ENCODE measurements around the gene ERG. TPM values are rescaled to one million over a fixed set of nuclear protein-coding genes. Genes with fewer than 3 reads are reported as not detected.

The ERG gene
- total RNA-seq, 6 experiments from 2014 or later: 3.1 to 6.4 (median 5.2) TPM

DNA sequence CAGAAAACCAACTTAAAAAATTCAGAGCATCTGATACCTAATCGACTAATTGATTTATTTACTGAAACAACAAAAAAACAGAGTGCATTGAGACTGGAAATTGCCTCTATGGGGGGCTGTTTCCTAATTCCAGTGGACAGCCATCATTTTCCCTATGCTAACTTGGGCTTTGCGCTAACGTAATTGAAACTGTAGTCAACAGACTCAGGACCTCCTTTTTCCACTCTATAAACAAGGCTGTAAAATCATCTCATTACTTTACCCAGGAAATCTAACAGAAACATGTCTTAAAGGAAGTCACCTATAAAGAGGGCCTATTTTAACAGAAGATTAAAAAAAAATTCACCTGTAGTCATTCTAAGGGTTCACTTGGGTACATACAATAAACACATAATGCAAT, 2.1 kb downstream of the ERG start:
- DNase-seq (no peak), ATAC-seq (no peak)
- TF ChIP-seq, protein P1, sequence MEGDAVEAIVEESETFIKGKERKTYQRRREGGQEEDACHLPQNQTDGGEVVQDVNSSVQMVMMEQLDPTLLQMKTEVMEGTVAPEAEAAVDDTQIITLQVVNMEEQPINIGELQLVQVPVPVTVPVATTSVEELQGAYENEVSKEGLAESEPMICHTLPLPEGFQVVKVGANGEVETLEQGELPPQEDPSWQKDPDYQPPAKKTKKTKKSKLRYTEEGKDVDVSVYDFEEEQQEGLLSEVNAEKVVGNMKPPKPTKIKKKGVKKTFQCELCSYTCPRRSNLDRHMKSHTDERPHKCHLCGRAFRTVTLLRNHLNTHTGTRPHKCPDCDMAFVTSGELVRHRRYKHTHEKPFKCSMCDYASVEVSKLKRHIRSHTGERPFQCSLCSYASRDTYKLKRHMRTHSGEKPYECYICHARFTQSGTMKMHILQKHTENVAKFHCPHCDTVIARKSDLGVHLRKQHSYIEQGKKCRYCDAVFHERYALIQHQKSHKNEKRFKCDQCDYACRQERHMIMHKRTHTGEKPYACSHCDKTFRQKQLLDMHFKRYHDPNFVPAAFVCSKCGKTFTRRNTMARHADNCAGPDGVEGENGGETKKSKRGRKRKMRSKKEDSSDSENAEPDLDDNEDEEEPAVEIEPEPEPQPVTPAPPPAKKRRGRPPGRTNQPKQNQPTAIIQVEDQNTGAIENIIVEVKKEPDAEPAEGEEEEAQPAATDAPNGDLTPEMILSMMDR (IDR thresholded peaks at IDR 0.05): no peak
- no peak for TF ChIP-seq POLR2A (IDR thresholded peaks at IDR 0.05)
- intact Hi-C loops (cut with DNase I): no loop called here
- no peaks in the 10 kb centered on the region for H3K27me3 ChIP-seq
- no peaks in the 10 kb centered on the region for H3K36me3 ChIP-seq
- no peaks in the 10 kb centered on the region for H3K4me1 ChIP-seq
- H3K9me3 ChIP-seq: no peaks in the 10 kb centered on the region
- 61% methylated on average over 3 of the region's 3 CpGs for WGBS (ENCODE audit: insufficient coverage, low coverage, low lambda C conversion rate, missing lambda C conversion rate)
- H3K27ac ChIP-seq: peak overlapping the region; percentile 5 to 63 (median 45)
- peak overlapping the region; percentile 17 to 38 (median 22) for H3K4me3 ChIP-seq

DNA sequence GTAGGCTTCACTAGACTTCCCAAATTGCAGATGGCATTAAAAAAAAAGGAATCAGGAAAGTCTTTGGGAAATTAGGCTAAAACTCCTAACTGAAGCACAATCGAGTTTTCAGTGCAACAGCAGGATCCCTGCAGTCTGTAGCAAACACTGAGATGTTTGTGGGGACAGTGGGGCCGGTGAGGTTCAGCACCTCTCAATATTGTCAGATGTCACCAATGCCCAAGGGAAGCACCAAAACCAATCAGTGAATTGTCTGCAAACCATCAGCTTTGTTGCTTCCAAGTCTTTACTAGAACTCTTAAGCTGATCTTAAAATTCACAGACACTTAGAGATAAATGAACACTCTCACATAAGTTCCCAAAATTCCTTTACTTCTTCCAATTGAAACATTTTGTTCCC, 2.6 kb downstream of the ERG start:
- H3K27me3 ChIP-seq: no peaks in the 10 kb centered on the region
- H3K27ac ChIP-seq: peak overlapping the region; percentile 11 to 63 (median 45)
- H3K4me1 ChIP-seq: no peaks in the 10 kb centered on the region
- 50% methylated on average over 2 of the region's 2 CpGs for WGBS (ENCODE audit: insufficient coverage, low coverage, low lambda C conversion rate, missing lambda C conversion rate)
- no peaks in the 10 kb centered on the region for H3K9me3 ChIP-seq
- H3K4me3 ChIP-seq: peak overlapping the region; percentile 0 to 38 (median 11)
- TF ChIP-seq, protein P1 (IDR thresholded peaks at IDR 0.05): no peak
- intact Hi-C loops (cut with DNase I): no loop called here
- no peak for DNase-seq
- H3K36me3 ChIP-seq: no peaks in the 10 kb centered on the region
- ATAC-seq: no peak

DNA sequence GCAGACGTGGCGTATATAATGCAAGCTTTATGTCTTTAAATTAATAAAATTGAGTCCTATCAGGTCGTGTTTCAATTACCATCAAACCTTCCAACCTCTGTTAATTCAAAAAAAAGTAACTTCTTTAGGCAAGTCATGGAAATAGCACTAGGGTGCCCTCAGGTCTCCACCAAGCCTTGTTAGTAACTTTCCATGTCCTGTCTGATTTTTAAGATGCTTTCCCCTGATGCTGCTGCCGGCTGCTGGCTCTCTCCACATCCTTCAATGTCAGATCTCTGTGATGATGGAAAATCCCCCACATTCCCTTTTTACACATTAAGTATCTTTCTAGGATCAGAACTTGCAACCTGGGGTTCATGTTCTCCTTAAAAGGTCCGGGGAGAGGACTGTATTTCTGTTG, 3.0 kb downstream of the ERG start:
- Histone ChIP-seq H3K27ac (peak overlapping the region in 2 of 3 donors; percentile 11 to 20), H3K36me3 (no peaks in the 10 kb centered on the region), H3K9me3 (no peaks in the 10 kb centered on the region), H3K4me3 (peak overlapping the region; percentile 0 to 12 (median 11)), H3K4me1 (no peaks in the 10 kb centered on the region), H3K27me3 (no peaks in the 10 kb centered on the region)
- no peak for ATAC-seq
- intact Hi-C loops (cut with DNase I): no loop called here
- WGBS (ENCODE audit: insufficient coverage, low coverage, low lambda C conversion rate, missing lambda C conversion rate): 29% methylated on average over 4 of the region's 5 CpGs
- DNase-seq: no peak
- TF ChIP-seq, protein P1 (IDR thresholded peaks at IDR 0.05): no peak
- TF ChIP-seq POLR2A (IDR thresholded peaks at IDR 0.05): no peak

DNA sequence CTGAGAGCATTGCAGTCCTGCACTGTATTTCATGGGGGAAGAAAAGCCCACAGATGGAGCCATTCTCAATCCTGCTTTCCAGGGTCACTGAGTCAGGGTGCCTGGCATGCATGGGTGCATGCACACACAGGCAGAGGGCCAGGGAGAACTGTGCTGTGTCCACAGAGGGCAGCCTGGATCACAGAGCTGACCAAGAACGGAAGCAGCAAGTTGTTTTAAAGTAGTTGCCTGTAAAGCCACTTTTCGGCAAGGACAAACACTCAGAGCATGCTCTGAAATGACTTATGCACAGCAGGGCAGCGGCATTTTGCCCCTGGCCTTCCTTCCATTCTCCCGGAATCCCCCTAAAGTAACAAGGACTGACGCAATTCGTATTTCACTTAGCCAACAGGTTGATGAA, 3.6 kb downstream of the ERG start:
- 30% methylated on average over 6 of the region's 6 CpGs for WGBS (ENCODE audit: insufficient coverage, low coverage, low lambda C conversion rate, missing lambda C conversion rate)
- DNase-seq (no peak), ATAC-seq (peak; percentile 18 to 33 (median 24))
- Histone ChIP-seq H3K27ac (no peak overlapping the region), H3K9me3 (no peaks in the 10 kb centered on the region), H3K36me3 (no peaks in the 10 kb centered on the region), H3K27me3 (no peaks in the 10 kb centered on the region), H3K4me3 (peak overlapping the region in 2 of 3 donors; percentile 0 to 12), H3K4me1 (no peaks in the 10 kb centered on the region)
- TF ChIP-seq POLR2A (IDR thresholded peaks at IDR 0.05): no peak
- TF ChIP-seq, protein P1 (IDR thresholded peaks at IDR 0.05): no peak
- intact Hi-C loops (cut with DNase I): no loop called here

DNA sequence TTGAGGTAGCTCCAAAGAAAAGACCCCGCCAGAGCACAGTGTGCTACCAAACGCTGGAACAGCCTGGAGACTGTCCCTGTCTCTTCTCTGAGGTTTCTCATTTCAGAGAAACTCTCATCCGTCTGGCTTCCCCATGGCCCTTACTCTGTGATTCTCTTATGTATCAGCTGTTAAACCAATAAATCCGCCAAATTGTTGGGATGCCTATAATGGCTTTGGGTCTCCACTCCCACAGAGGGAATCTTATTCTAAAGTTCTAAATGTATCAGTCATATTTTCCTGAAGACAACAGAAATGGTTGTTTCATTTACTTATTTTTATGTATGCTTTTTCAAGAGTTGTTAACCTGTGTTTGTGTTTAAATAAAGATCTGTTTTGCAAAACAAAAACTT, 4.0 kb downstream of the ERG start:
- Histone ChIP-seq H3K9me3 (no peaks in the 10 kb centered on the region), H3K4me1 (no peaks in the 10 kb centered on the region), H3K27ac (peak overlapping the region in 1 of 3 donors; percentile 34), H3K4me3 (peak overlapping the region in 1 of 3 donors; percentile 12), H3K27me3 (no peaks in the 10 kb centered on the region), H3K36me3 (no peaks in the 10 kb centered on the region)
- ATAC-seq (no peak), DNase-seq (no peak)
- WGBS (ENCODE audit: insufficient coverage, low coverage, low lambda C conversion rate, missing lambda C conversion rate): 55% methylated on average over 2 of the region's 4 CpGs
- no peak for TF ChIP-seq POLR2A (IDR thresholded peaks at IDR 0.05)
- intact Hi-C loops (cut with DNase I): no loop called here
